Mucosa of stomach (tissue), 1 donor: Measurements from ENCODE around the gene SERPINE1.

ENCODE experiments used
- H3K27me3 ChIP-seq: one replicate; pipeline ENCODE4 v1.7.0; 2013; ENCODE audit warnings: mild to moderate bottlenecking, low read length; ENCODE audit not compliant: control insufficient read depth, insufficient read depth
- H3K36me3 ChIP-seq: one replicate; pipeline ENCODE4 v1.7.0; 2013; ENCODE audit warnings: low read length; ENCODE audit not compliant: control insufficient read depth, insufficient read depth
- H3K4me1 ChIP-seq: one replicate; pipeline ENCODE4 v1.7.0; 2013; ENCODE audit warnings: mild to moderate bottlenecking, low read length; ENCODE audit not compliant: control insufficient read depth, insufficient read depth
- H3K4me3 ChIP-seq: one replicate; pipeline ENCODE4 v1.7.0; 2013; ENCODE audit warnings: low read length
- H3K9ac ChIP-seq: one replicate; pipeline ENCODE4 v1.7.0; 2013; ENCODE audit warnings: mild to moderate bottlenecking, low read length, moderate library complexity
- H3K9me3 ChIP-seq: one replicate; pipeline ENCODE4 v1.7.0; 2013; ENCODE audit warnings: mild to moderate bottlenecking, low read length, moderate library complexity; ENCODE audit not compliant: control insufficient read depth
- donor health status: Pancreatic carcinoma.

Gene SERPINE1

GRCh38 chr7:101165075-101165957, 38.4 kb downstream of the SERPINE1 start, which contains the start of gene VGF:
Gene VGF (minus strand): TSS chr7:101165569. CDS start chr7:101164843, 726 bp downstream.
- Histone ChIP-seq H3K27me3 (peaks cover 81% of the 10 kb centered on the region), H3K4me3 (no peak within 1 kb of the TSS), H3K9me3 (no peaks in the 10 kb centered on the region), H3K9ac (no peak within 1 kb of the TSS), H3K36me3 (no peaks in the 10 kb centered on the region), H3K4me1 (peaks cover 35% of the 10 kb centered on the region)

- H3K27me3 ChIP-seq = peaks cover 89% of the 10 kb centered on the region
- peaks cover 35% of the 10 kb centered on the region for H3K4me1 ChIP-seq
- no peaks in the 10 kb centered on the region for H3K9me3 ChIP-seq
- no peak overlapping the region for H3K9ac ChIP-seq
- H3K36me3 ChIP-seq = no peaks in the 10 kb centered on the region
- no peak overlapping the region for H3K4me3 ChIP-seq
Observed at GRCh38 chr7:101165958-101166647, 39.2 kb downstream of the SERPINE1 start.

GRCh38 chr7:101166648-101166908, 39.7 kb downstream of the SERPINE1 start:
- Histone ChIP-seq H3K4me1 (peaks cover 35% of the 10 kb centered on the region), H3K27me3 (peaks cover 93% of the 10 kb centered on the region), H3K9ac (no peak overlapping the region)

GRCh38 chr7:101166909-101167644, 40.2 kb downstream of the SERPINE1 start:
- H3K36me3 ChIP-seq = no peaks in the 10 kb centered on the region
- peaks cover 35% of the 10 kb centered on the region for H3K4me1 ChIP-seq
- no peak overlapping the region for H3K4me3 ChIP-seq
- no peaks in the 10 kb centered on the region for H3K9me3 ChIP-seq
- peaks cover 95% of the 10 kb centered on the region for H3K27me3 ChIP-seq
- H3K9ac ChIP-seq = no peak overlapping the region

More at GRCh38 chr7:101166648-101166908, 39.7 kb downstream of the SERPINE1 start:
- Histone ChIP-seq H3K36me3 (no peaks in the 10 kb centered on the region), H3K4me3 (no peak overlapping the region), H3K9me3 (no peaks in the 10 kb centered on the region)

- Histone ChIP-seq H3K9me3 (no peaks in the 10 kb centered on the region), H3K36me3 (no peaks in the 10 kb centered on the region), H3K27me3 (peaks cover 95% of the 10 kb centered on the region), H3K9ac (no peak overlapping the region), H3K4me1 (peaks cover 37% of the 10 kb centered on the region), H3K4me3 (no peak overlapping the region)
Observed at GRCh38 chr7:101167645-101168411, 40.9 kb downstream of the SERPINE1 start.

GRCh38 chr7:101168412-101169049, 41.6 kb downstream of the SERPINE1 start:
- H3K4me1 ChIP-seq = peaks cover 39% of the 10 kb centered on the region
- no peaks in the 10 kb centered on the region for H3K36me3 ChIP-seq
- H3K9me3 ChIP-seq = no peaks in the 10 kb centered on the region
- H3K9ac ChIP-seq = no peak overlapping the region
- no peak overlapping the region for H3K4me3 ChIP-seq
- H3K27me3 ChIP-seq = peaks cover 97% of the 10 kb centered on the region

- Histone ChIP-seq H3K4me3 (no peak overlapping the region), H3K36me3 (no peaks in the 10 kb centered on the region), H3K9me3 (no peaks in the 10 kb centered on the region), H3K4me1 (peaks cover 41% of the 10 kb centered on the region), H3K9ac (no peak overlapping the region), H3K27me3 (peaks cover 97% of the 10 kb centered on the region)
Observed at GRCh38 chr7:101169110-101169837, 42.4 kb downstream of the SERPINE1 start.

GRCh38 chr7:101169838-101170551, 43.1 kb downstream of the SERPINE1 start:
- Histone ChIP-seq H3K36me3 (no peaks in the 10 kb centered on the region), H3K9ac (no peak overlapping the region), H3K4me3 (no peak overlapping the region), H3K4me1 (peaks cover 42% of the 10 kb centered on the region), H3K9me3 (no peaks in the 10 kb centered on the region), H3K27me3 (peaks cover 95% of the 10 kb centered on the region)

- Histone ChIP-seq H3K36me3 (no peaks in the 10 kb centered on the region), H3K4me3 (no peak overlapping the region), H3K9me3 (no peaks in the 10 kb centered on the region), H3K9ac (no peak overlapping the region), H3K27me3 (peaks cover 97% of the 10 kb centered on the region), H3K4me1 (peaks cover 34% of the 10 kb centered on the region)
Observed at GRCh38 chr7:101170617-101171441, 43.9 kb downstream of the SERPINE1 start.

- Histone ChIP-seq H3K4me1 (peaks cover 31% of the 10 kb centered on the region), H3K36me3 (no peaks in the 10 kb centered on the region), H3K4me3 (no peak overlapping the region), H3K9ac (no peak overlapping the region), H3K27me3 (peaks cover 96% of the 10 kb centered on the region), H3K9me3 (no peaks in the 10 kb centered on the region)
Observed at GRCh38 chr7:101171442-101171837, 44.5 kb downstream of the SERPINE1 start.
